GM23338 (cell line): Measurements from ENCODE around the gene ANO7. TPM values are rescaled to one million over a fixed set of nuclear protein-coding genes. Genes with fewer than 3 reads are reported as not detected.

Experiments
- ATAC-seq: fragments of 200-7000 bp; cut with Tn5 transposase; 3 replicates; pipeline ENCODE4 v1.9.1; 2020
- DNase-seq: peaks from one replicate; pipeline ENCODE4 v3.0.0-alpha.2; 2015; ENCODE audit warnings: low spot score
- H2AFZ ChIP-seq: fragments of 200-600 bp; sonication (generic); 2 replicates; pipeline ENCODE4 v1.8.0; 2016; ENCODE audit warnings: antibody characterized with exemption, mild to moderate bottlenecking, moderate library complexity
- H3F3A ChIP-seq: fragments of 200-600 bp; sonication (generic); replicated peaks from 2 replicates; pipeline ENCODE4 v1.8.0; 2017; ENCODE audit warnings: antibody characterized with exemption, mixed run types, low read depth
- H3K27ac ChIP-seq: fragments of 200-600 bp; sonication (generic); 2 replicates; pipeline ENCODE4 v1.6.1; 2016; ENCODE audit warnings: low read depth
- H3K27me3 ChIP-seq: fragments of 200-600 bp; sonication (generic); 2 replicates; pipeline ENCODE4 v1.8.0; 2016; ENCODE audit warnings: mild to moderate bottlenecking, mixed run types, moderate library complexity; ENCODE audit not compliant: insufficient read depth
- H3K36me3 ChIP-seq: fragments of 200-600 bp; sonication (generic); 2 replicates; pipeline ENCODE4 v1.8.0; 2016; ENCODE audit warnings: mild to moderate bottlenecking; ENCODE audit not compliant: insufficient read depth
- H3K4me1 ChIP-seq: fragments of 200-600 bp; sonication (generic); 2 replicates; pipeline ENCODE4 v1.8.0; 2016; ENCODE audit warnings: mild to moderate bottlenecking, moderate library complexity; ENCODE audit not compliant: insufficient read depth
- H3K4me2 ChIP-seq: fragments of 200-600 bp; sonication (generic); 2 replicates; pipeline ENCODE4 v1.7.1; 2017; ENCODE audit warnings: mixed run types
- H3K4me3 ChIP-seq: fragments of 200-600 bp; sonication (generic); 2 replicates; pipeline ENCODE4 v1.6.1; 2016; ENCODE audit warnings: mixed run types
- H3K79me2 ChIP-seq: fragments of 200-600 bp; sonication (generic); replicated peaks from 2 replicates; pipeline ENCODE4 v1.8.0; 2017; ENCODE audit warnings: mild to moderate bottlenecking; ENCODE audit not compliant: insufficient read depth
- H3K9me2 ChIP-seq: fragments of 200-600 bp; sonication (generic); 2 replicates; pipeline ENCODE4 v1.8.0; 2017; ENCODE audit not compliant: insufficient read depth
- H4K20me1 ChIP-seq: fragments of 200-600 bp; sonication (generic); replicated peaks from 2 replicates; pipeline ENCODE4 v1.8.0; 2017; ENCODE audit warnings: mild to moderate bottlenecking; ENCODE audit not compliant: insufficient read depth
- H3K27ac Mint-ChIP-seq: 2 replicates; pipeline ENCODE4 v1.8.0; 2020; ENCODE audit warnings: inconsistent platforms, mild to moderate bottlenecking, moderate library complexity, mixed read lengths
- H3K27me3 Mint-ChIP-seq: 3 replicates; pipeline ENCODE4 v1.8.0; 2022; ENCODE audit warnings: low read depth, mild to moderate bottlenecking, moderate library complexity, mixed read lengths, inconsistent platforms; ENCODE audit not compliant: insufficient read depth, poor library complexity
- H3K36me3 Mint-ChIP-seq: 3 replicates; pipeline ENCODE4 v1.8.0; 2021; ENCODE audit warnings: low read depth, mild to moderate bottlenecking, inconsistent platforms, moderate library complexity, mixed read lengths
- H3K4me1 Mint-ChIP-seq: 3 replicates; pipeline ENCODE4 v1.8.0; 2020; ENCODE audit warnings: mild to moderate bottlenecking, inconsistent platforms, mixed read lengths
- H3K4me3 Mint-ChIP-seq: 3 replicates; pipeline ENCODE4 v1.8.0; 2021; ENCODE audit warnings: moderate library complexity, mild to moderate bottlenecking, inconsistent platforms, mixed read lengths
- H3K9me3 Mint-ChIP-seq: 3 replicates; pipeline ENCODE4 v1.8.0; 2020; ENCODE audit warnings: moderate library complexity, mild to moderate bottlenecking, inconsistent platforms, mixed read lengths
- CREB1 ChIP-seq: fragments of 250-450 bp; sonication (Bioruptor Pico); IDR thresholded peaks from 2 replicates; pipeline ENCODE4 v1.5.0; 2020; ENCODE audit warnings: low read depth, mild to moderate bottlenecking, moderate library complexity
- CTCF ChIP-seq, 2 experiments: fragments of 200-600 bp in 1 of 2; sonication (generic) in 1 of 2; conservative IDR thresholded peaks; 2 replicates each; pipeline versions ENCODE4 v1.5.1 to v1.6.1; 2016 to 2017; ENCODE audit warnings: antibody characterized with exemption in 2 of 2, low read depth in 2 of 2, mild to moderate bottlenecking in 2 of 2, moderate library complexity in 1 of 2
- ETS1 ChIP-seq: IDR thresholded peaks from 2 replicates; pipeline ENCODE4 v1.6.1; 2016; ENCODE audit warnings: antibody characterized with exemption
- EZH2 ChIP-seq: fragments of 200-600 bp; sonication (generic); IDR thresholded peaks from one replicate; pipeline ENCODE4 v1.8.0; 2017; ENCODE audit warnings: antibody characterized with exemption, mild to moderate bottlenecking, low read depth; ENCODE audit not compliant: unreplicated experiment
- EZH2phosphoT487 ChIP-seq: fragments of 200-600 bp; sonication (generic); IDR thresholded peaks from one replicate; pipeline ENCODE4 v1.8.1; 2018; ENCODE audit warnings: antibody characterized with exemption; ENCODE audit not compliant: unreplicated experiment
- JUNB ChIP-seq: IDR thresholded peaks from one replicate; pipeline ENCODE4 v1.6.1; 2016; ENCODE audit warnings: antibody characterized with exemption; ENCODE audit not compliant: unreplicated experiment
- NANOG ChIP-seq: IDR thresholded peaks from 2 replicates; pipeline ENCODE4 v1.6.1; 2016; ENCODE audit warnings: antibody characterized with exemption, borderline replicate concordance
- POLR2AphosphoS5 ChIP-seq: IDR thresholded peaks from 2 replicates; pipeline ENCODE4 v1.6.1; 2016; ENCODE audit warnings: antibody characterized with exemption, low read depth
- REST ChIP-seq: IDR thresholded peaks from one replicate; pipeline ENCODE4 v1.6.1; 2018; ENCODE audit warnings: antibody characterized with exemption; ENCODE audit not compliant: unreplicated experiment
- STAT1 ChIP-seq: IDR thresholded peaks from one replicate; pipeline ENCODE4 v1.6.1; 2016; ENCODE audit warnings: antibody characterized with exemption; ENCODE audit not compliant: unreplicated experiment
- ZNF114 ChIP-seq: fragments of 250-450 bp; sonication (Bioruptor Pico); IDR thresholded peaks from 2 replicates; pipeline ENCODE4 v1.5.0; 2020; ENCODE audit warnings: mild to moderate bottlenecking, moderate library complexity
- ZNF331 ChIP-seq: fragments of 250-450 bp; sonication (Bioruptor Pico); IDR thresholded peaks from 2 replicates; pipeline ENCODE4 v1.5.0; 2020; ENCODE audit warnings: low read depth, mild to moderate bottlenecking, moderate library complexity
- ZNF462 ChIP-seq: fragments of 250-450 bp; sonication (Bioruptor Pico); IDR thresholded peaks from 2 replicates; pipeline ENCODE4 v1.5.0; 2020; ENCODE audit warnings: mild to moderate bottlenecking, moderate library complexity
- polyA plus RNA-seq: library from polyadenylated mRNA; unstranded; fragments of >200 nt; fragmentation: Nextera tagmentation; extraction: Ambion mirVana; gene quantifications from 2 replicates; pipeline ENCODE4 v1.2.1, GENCODE V29; 2016
- total RNA-seq: library from RNA; depleted of rRNA; stranded (reverse); fragments of >200 nt; shearing (Covaris generic); gene quantifications from 2 replicates; pipeline ENCODE4 v1.2.3, GENCODE V29; 2014

The ANO7 gene
- total and polyA plus RNA-seq, 2 experiments from 2014 or later: 3.6 to 5.1 TPM

- Mint-ChIP-seq H3K27ac (no peak overlapping the region), H3K36me3 (no peaks in the 10 kb centered on the region)
- H3K27ac ChIP-seq: no peak overlapping the region
Measured at GRCh38 chr2:241183221-241183620, 5.3 kb upstream of the ANO7 start.

More at GRCh38 chr2:241183221-241183620, 5.3 kb upstream of the ANO7 start:
- Histone ChIP-seq H3K4me3 (no peak overlapping the region), H4K20me1 (no peaks in the 10 kb centered on the region), H3K4me2 (no peak overlapping the region), H2AFZ (no peak overlapping the region), H3K9me2 (no peaks in the 10 kb centered on the region), H3K36me3 (no peaks in the 10 kb centered on the region), H3K79me2 (no peaks in the 10 kb centered on the region), H3K4me1 (no peaks in the 10 kb centered on the region), H3F3A (no peaks in the 10 kb centered on the region), H3K27me3 (no peaks in the 10 kb centered on the region)
- Mint-ChIP-seq H3K4me1 (peaks cover 16% of the 10 kb centered on the region), H3K4me3 (no peak overlapping the region), H3K27me3 (peaks cover 9% of the 10 kb centered on the region), H3K9me3 (no peaks in the 10 kb centered on the region)
- TF ChIP-seq REST: no peak
- no peak for TF ChIP-seq JUNB
- no peak for TF ChIP-seq STAT1
- no peak for TF ChIP-seq POLR2AphosphoS5
- TF ChIP-seq EZH2: no peak
- TF ChIP-seq ZNF462 (CRISPR knock-in tag): no peak
- no peak for TF ChIP-seq EZH2phosphoT487
- TF ChIP-seq ZNF331 (CRISPR knock-in tag): no peak
- no peak for TF ChIP-seq ETS1
- no peak for TF ChIP-seq ZNF114
- TF ChIP-seq CREB1 (CRISPR knock-in tag): no peak
- TF ChIP-seq NANOG: no peak
- no peak for TF ChIP-seq CTCF (conservative IDR thresholded peaks at IDR 0.05; ENCODE audit: low read depth in 2 of 2)
- no peak for ATAC-seq
- DNase-seq: no peak
